ENCODE results near the gene UBE2J2. TPM values are rescaled to one million over a fixed set of nuclear protein-coding genes. Genes with fewer than 3 reads are reported as not detected.

The UBE2J2 gene
- total and polyA plus RNA-seq, 8 donors = 14.0 to 252 (median 46.5) TPM

GRCh38 chr1:1295154-1295923 lies 21.7 kb upstream of the UBE2J2 start:
- no peak for TF ChIP-seq EP300 (IDR thresholded peaks at IDR 0.05)
- no peak for TF ChIP-seq POLR2A (IDR thresholded peaks at IDR 0.05)
- WGBS, 5 donors = 92 to 96% (median 95%) methylated on average over 18 to 35 of the region's 35 CpGs
- intact Hi-C loops (cut with DNase I; ENCODE audit: low total_unique reads) = loop anchor here (10.0 kb wide), 1 partner anchor 171 kb away; no protein-coding TSS in a partner anchor
- Histone ChIP-seq H3K4me3 (no peak overlapping the region), H3K36me3 (peaks cover 12 to 73% (median 59%) of the 10 kb centered on the region in 4 donors), H3K9me3 (no peaks in the 10 kb centered on the region), H3K27me3 (no peaks in the 10 kb centered on the region), H3K4me1 (peaks cover 12 to 20% (median 17%) of the 10 kb centered on the region in 4 donors), H3K27ac (no peak overlapping the region)
- no peak for DNase-seq

GRCh38 chr1:1294250-1294890 lies 20.7 kb upstream of the UBE2J2 start:
- 87 to 90% (median 90%) methylated on average over 38 to 58 of the region's 58 CpGs for WGBS, 5 donors
- H3K27ac ChIP-seq = no peak overlapping the region
- H3K36me3 ChIP-seq = peaks cover 12 to 63% (median 52%) of the 10 kb centered on the region in 4 donors
- no peak overlapping the region for H3K4me3 ChIP-seq
- intact Hi-C loops (cut with DNase I; ENCODE audit: low total_unique reads) = loop anchor here (10.0 kb wide), 1 partner anchor 170 kb away; no protein-coding TSS in a partner anchor
- H3K9me3 ChIP-seq = no peaks in the 10 kb centered on the region
- TF ChIP-seq POLR2A (IDR thresholded peaks at IDR 0.05) = no peak
- no peak for TF ChIP-seq CTCF (IDR thresholded peaks at IDR 0.05)
- no peak for TF ChIP-seq EP300 (IDR thresholded peaks at IDR 0.05)
- no peak for TF ChIP-seq POLR2AphosphoS5 (IDR thresholded peaks at IDR 0.05)
- H3K27me3 ChIP-seq = no peaks in the 10 kb centered on the region
- no peak for DNase-seq
- H3K4me1 ChIP-seq = peaks cover 12 to 23% (median 19%) of the 10 kb centered on the region in 4 donors

- Histone ChIP-seq H3K27me3 (no peaks in the 10 kb centered on the region), H3K4me1 (peaks cover 12 to 23% (median 19%) of the 10 kb centered on the region in 4 donors), H3K36me3 (peaks cover 12 to 55% (median 49%) of the 10 kb centered on the region in 4 donors), H3K9me3 (no peaks in the 10 kb centered on the region), H3K4me3 (no peak overlapping the region), H3K27ac (no peak overlapping the region)
- 73 to 93% (median 80%) methylated on average over 18 to 94 of the region's 94 CpGs for WGBS, 5 donors
- TF ChIP-seq POLR2AphosphoS5 (IDR thresholded peaks at IDR 0.05) (no peak), CTCF (IDR thresholded peaks at IDR 0.05) (no peak)
- intact Hi-C loops (cut with DNase I; ENCODE audit: low total_unique reads) = loop anchor here (10.0 kb wide), 1 partner anchor 169 kb away; no protein-coding TSS in a partner anchor
- DNase-seq = peak in 1 of 2 donors; percentile 57
Observed at GRCh38 chr1:1293263-1294249, 19.9 kb upstream of the UBE2J2 start.

- 87 to 93% (median 91%) methylated on average over 7 to 18 of the region's 18 CpGs for WGBS, 5 donors
Observed at GRCh38 chr1:1292851-1293250, 19.2 kb upstream of the UBE2J2 start.

More at GRCh38 chr1:1292851-1293250, 19.2 kb upstream of the UBE2J2 start:
- intact Hi-C loops (cut with DNase I; ENCODE audit: low total_unique reads) = loop anchor here (10.0 kb wide), 1 partner anchor 168 kb away; no protein-coding TSS in a partner anchor
- peaks cover 12 to 23% (median 19%) of the 10 kb centered on the region in 4 donors for H3K4me1 ChIP-seq
- H3K27me3 ChIP-seq = peaks cover 0 to under 1% (median 0%) of the 10 kb centered on the region in 3 donors
- DNase-seq = no peak
- no peak overlapping the region for H3K4me3 ChIP-seq
- H3K27ac ChIP-seq = no peak overlapping the region
- TF ChIP-seq POLR2AphosphoS5 (IDR thresholded peaks at IDR 0.05) (no peak), CTCF (IDR thresholded peaks at IDR 0.05) (no peak)
- peaks cover 12 to 48% (median 45%) of the 10 kb centered on the region in 4 donors for H3K36me3 ChIP-seq
- no peaks in the 10 kb centered on the region for H3K9me3 ChIP-seq

Data from stomach (tissue), 9 donors.